ENCODE data around the gene CCDC88C.

The CCDC88C gene

DNA sequence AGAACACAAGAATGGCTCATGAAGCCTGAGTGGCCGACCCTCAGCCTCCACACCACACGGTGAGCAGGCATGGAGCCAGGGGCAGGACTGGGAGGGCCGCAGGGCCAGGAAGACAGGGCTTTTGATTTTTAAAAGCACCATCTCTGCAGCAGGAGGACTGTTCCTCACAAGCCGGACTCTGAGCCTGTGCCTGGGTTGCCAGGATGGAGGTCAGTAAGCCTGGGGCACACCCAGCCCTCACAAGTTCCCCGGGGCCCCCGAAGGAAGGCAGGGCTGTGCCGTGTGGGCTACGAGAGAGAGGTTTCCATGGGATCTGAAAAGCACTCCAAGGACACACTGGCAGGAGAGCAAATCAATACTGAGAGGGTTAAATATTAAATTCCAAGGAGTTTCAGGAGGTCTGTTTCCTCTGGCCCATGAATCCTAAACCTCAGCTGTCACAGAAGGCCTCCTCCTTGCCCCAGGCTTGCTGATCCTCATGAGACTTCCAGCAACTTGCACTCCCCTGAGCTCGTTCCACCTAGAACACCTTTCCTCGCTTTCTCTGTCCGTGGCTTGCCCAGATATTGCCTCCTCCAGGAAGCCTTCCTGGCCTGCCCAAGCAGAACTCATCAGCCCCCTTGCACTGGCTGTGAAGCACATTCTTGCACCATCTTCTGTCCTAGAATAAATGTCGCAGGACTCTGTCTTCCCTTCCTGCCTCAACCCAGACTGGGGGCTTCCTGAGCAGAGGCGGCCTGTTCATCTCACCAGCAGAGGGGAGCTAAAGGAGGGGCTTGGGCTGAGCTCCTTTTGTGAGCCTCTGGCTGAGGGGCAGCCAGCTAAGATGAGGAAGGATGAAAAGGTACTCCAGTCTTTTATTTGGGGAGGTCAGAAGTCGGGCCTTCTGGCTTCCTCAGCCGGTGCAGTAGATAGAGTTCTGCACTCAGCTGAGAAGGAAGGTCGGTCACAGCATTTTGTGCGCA, 64.6 kb downstream of the CCDC88C start:
- ChIA-PET CTCF (interaction anchor here (1.1 to 8.4 kb wide), 4 partner anchors 12 to 66 kb away, joined by 4 to 56 read pairs (median 12); no protein-coding TSS in a partner anchor), POLR2A (no interaction called here)
- DNase-seq (ENCODE audit: extremely low spot score), result no peak
- TF ChIP-seq, protein P1, sequence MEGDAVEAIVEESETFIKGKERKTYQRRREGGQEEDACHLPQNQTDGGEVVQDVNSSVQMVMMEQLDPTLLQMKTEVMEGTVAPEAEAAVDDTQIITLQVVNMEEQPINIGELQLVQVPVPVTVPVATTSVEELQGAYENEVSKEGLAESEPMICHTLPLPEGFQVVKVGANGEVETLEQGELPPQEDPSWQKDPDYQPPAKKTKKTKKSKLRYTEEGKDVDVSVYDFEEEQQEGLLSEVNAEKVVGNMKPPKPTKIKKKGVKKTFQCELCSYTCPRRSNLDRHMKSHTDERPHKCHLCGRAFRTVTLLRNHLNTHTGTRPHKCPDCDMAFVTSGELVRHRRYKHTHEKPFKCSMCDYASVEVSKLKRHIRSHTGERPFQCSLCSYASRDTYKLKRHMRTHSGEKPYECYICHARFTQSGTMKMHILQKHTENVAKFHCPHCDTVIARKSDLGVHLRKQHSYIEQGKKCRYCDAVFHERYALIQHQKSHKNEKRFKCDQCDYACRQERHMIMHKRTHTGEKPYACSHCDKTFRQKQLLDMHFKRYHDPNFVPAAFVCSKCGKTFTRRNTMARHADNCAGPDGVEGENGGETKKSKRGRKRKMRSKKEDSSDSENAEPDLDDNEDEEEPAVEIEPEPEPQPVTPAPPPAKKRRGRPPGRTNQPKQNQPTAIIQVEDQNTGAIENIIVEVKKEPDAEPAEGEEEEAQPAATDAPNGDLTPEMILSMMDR (IDR thresholded peaks at IDR 0.05; ENCODE audit: control extremely low read depth, extremely low read depth, low read depth, missing control alignments), result no peak

DNA sequence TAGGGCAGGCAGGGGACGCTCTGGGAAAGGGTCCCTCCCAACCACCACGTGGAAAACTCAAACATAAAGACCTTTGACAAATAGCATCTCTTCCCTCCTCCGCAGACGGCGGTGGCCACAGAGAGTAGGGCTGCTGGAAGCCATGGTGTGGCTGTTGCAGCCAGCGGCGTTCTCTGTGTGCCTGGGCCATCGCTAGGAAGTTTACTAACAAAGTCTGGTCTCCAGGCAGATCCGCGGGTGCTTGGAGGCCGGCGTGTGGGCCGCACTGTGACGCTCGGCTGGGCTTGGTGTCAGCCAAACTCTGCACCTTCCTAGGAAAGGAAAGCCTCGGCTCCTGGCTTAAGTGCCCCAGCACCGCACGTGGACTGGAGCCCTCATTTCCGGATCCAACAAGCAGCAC, 65.6 kb downstream of the CCDC88C start:
- ChIA-PET CTCF (interaction anchor here (1.0 to 3.9 kb wide), 7 partner anchors 8 to 75 kb away, joined by 3 to 34 read pairs (median 5); no protein-coding TSS in a partner anchor), POLR2A (no interaction called here)
- TF ChIP-seq, protein P1 (IDR thresholded peaks at IDR 0.05; ENCODE audit: control extremely low read depth, extremely low read depth, low read depth, missing control alignments), result no peak
- DNase-seq (ENCODE audit: extremely low spot score), result no peak

DNA sequence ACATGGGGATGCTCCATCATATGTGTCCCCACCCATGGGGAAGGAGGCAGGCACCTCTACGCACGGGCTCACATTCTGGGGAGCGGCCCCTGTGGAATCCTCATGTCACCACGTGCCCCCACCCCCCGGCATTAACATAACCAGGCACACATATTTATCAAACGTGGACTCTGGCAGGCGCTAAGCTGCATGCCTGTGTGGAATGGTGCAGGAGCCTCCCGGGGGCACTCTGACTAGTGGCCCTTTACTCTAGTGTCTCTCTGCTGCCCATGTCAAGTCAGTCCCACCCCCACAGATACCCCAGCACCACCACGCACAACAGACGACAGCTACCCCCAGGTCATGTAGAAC, 66.1 kb downstream of the CCDC88C start:
- TF ChIP-seq, protein P1 (IDR thresholded peaks at IDR 0.05; ENCODE audit: control extremely low read depth, extremely low read depth, low read depth, missing control alignments), result no peak
- CTCF ChIA-PET, result interaction anchor here (0.9 to 3.9 kb wide), 11 partner anchors 9 to 76 kb away, joined by 3 to 34 read pairs (median 4); no protein-coding TSS in a partner anchor
- no peak for DNase-seq (ENCODE audit: extremely low spot score)
- POLR2A ChIA-PET, result no interaction called here

DNA sequence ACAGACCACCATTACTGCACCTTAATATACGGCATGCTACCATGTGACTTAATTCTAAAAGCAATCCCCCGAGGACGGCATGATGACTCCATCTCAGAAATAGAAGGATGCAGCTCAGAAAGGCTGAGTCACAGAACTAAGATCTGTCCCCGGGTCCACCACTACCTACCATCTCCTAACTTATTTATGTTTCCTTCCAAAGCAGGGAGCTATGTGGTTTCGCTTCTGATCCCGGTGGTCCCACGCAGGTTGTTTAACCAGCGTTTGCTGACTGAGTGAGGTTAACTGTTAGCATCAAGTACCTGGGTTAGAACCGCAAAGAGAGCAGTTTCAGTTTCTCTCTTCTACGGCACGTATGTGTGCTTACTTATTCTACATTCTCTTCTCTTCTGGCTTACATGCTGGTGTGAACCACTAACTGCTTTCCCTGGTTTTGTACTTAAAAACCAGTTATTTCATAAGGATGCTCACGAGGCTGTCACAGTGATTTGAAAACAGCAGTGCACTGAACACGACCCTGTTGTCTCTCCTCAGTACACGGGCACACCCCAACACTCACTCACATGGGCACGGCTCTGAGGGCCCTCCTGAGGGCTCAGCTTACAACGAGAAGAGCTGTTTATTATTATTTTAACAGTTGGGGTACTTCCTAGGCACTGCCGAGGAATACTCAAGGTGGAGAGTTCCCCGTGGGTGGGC, 66.7 kb downstream of the CCDC88C start:
- peak; percentile 75 for DNase-seq (ENCODE audit: extremely low spot score)
- ChIA-PET CTCF (interaction anchor here (0.9 to 3.9 kb wide), 13 partner anchors 9 to 76 kb away, joined by 3 to 34 read pairs (median 4); no protein-coding TSS in a partner anchor), POLR2A (no interaction called here)
- TF ChIP-seq, protein P1 (IDR thresholded peaks at IDR 0.05; ENCODE audit: control extremely low read depth, extremely low read depth, low read depth, missing control alignments), result no peak

DNA sequence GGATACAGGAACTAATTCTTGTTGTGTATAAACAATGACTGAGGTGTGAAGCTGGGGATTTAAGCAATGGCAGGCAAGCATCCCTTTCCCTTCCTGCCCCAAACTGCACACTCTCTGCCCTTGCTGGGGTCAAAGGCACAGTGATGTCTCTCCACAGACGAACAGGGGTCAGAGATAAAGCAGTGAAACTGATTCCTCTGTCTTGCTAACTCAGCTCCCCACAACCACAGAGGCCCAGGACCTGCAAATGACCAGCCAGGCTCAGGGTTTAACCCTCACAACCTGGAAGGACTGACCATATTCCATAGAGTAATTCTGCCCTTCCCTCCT, 67.2 kb downstream of the CCDC88C start:
- POLR2A ChIA-PET, result no interaction called here
- no peak for DNase-seq (ENCODE audit: extremely low spot score)
- TF ChIP-seq, protein P1 (IDR thresholded peaks at IDR 0.05; ENCODE audit: control extremely low read depth, extremely low read depth, low read depth, missing control alignments), result no peak
- CTCF ChIA-PET, result interaction anchor here (0.9 to 3.9 kb wide), 13 partner anchors 9 to 69 kb away, joined by 3 to 34 read pairs (median 6); no protein-coding TSS in a partner anchor

- ChIA-PET POLR2A (interaction anchor here (0.9 to 1.0 kb wide), 3 partner anchors 13 to 68 kb away, joined by 3 to 4 read pairs (median 3); partner anchors contain the start of gene CCDC88C), CTCF (interaction anchor here (0.8 to 3.9 kb wide), 13 partner anchors 8 to 70 kb away, joined by 3 to 34 read pairs (median 6); no protein-coding TSS in a partner anchor)
- peak; percentile 72 for DNase-seq (ENCODE audit: extremely low spot score)
- TF ChIP-seq, protein P1 (IDR thresholded peaks at IDR 0.05; ENCODE audit: control extremely low read depth, extremely low read depth, low read depth, missing control alignments), result no peak
Measured at GRCh38 chr14:91349481-91350074, 68.0 kb downstream of the CCDC88C start.
